GM13977 (cell line): ENCODE results near the gene NFATC2IP.

ENCODE experiments used
- DNase-seq: peaks from one replicate; pipeline ENCODE4 v3.0.0; 2012; ENCODE audit warnings: low spot score
- in situ Hi-C: fragments of 300-500 bp; cut with MboI; formaldehyde crosslinking; loops from one replicate; pipeline ENCODE4 v1.12.0; 2022; ENCODE audit warnings: low sequenced_read_pairs, low pct_unique_long_range_greater_than_20kb, mixed read lengths, inconsistent platforms; ENCODE audit not compliant: unreplicated experiment
- TF ChIP-seq, protein P1 (sequence below): IDR thresholded peaks from 2 replicates; pipeline ENCODE4 v1.5.1; 2012; ENCODE audit warnings: mild to moderate bottlenecking, control low read depth; ENCODE audit not compliant: insufficient read depth; ENCODE audit errors: extremely low read depth, missing control alignments

Gene NFATC2IP

DNA sequence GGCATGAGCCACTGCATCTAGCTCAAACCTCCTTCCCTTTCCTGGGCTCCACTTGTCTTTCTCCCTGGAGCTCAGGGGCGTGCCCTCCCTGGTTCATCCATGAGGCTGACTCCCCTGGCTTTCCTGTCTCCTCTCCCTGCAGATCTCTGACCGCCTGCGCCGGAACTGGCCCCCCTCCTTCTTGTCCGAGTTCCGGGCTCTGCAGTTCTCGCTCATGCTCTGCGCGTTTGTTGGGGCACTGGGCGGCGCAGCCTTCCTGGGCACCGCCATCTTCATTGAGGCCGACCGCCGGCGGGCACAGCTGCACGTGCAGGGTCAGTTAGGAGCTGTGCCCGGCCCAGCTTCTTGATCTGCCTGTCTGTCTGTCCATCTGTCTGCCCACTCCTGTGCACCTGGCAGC is 32.9 kb downstream of the NFATC2IP start:
- TF ChIP-seq, protein P1, sequence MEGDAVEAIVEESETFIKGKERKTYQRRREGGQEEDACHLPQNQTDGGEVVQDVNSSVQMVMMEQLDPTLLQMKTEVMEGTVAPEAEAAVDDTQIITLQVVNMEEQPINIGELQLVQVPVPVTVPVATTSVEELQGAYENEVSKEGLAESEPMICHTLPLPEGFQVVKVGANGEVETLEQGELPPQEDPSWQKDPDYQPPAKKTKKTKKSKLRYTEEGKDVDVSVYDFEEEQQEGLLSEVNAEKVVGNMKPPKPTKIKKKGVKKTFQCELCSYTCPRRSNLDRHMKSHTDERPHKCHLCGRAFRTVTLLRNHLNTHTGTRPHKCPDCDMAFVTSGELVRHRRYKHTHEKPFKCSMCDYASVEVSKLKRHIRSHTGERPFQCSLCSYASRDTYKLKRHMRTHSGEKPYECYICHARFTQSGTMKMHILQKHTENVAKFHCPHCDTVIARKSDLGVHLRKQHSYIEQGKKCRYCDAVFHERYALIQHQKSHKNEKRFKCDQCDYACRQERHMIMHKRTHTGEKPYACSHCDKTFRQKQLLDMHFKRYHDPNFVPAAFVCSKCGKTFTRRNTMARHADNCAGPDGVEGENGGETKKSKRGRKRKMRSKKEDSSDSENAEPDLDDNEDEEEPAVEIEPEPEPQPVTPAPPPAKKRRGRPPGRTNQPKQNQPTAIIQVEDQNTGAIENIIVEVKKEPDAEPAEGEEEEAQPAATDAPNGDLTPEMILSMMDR, result no peak
- no peak for DNase-seq

DNA sequence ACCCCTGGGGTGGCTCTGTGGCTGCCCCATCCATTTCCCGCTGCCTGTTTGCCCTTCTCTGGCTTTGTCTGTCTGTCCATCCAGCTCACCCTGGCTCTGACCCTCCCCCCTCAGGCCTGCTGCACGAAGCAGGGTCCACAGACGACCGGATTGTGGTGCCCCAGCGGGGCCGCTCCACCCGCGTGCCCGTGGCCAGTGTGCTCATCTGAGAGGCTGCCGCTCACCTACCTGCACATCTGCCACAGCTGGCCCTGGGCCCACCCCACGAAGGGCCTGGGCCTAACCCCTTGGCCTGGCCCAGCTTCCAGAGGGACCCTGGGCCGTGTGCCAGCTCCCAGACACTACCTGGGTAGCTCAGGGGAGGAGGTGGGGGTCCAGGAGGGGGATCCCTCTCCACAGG is 33.4 kb downstream of the NFATC2IP start:
- DNase-seq, result no peak
- TF ChIP-seq, protein P1, result no peak
- in situ Hi-C loops, result no loop called here

More for the DNA sequence above, 32.9 kb downstream of the NFATC2IP start:
- in situ Hi-C loops, result no loop called here

DNA sequence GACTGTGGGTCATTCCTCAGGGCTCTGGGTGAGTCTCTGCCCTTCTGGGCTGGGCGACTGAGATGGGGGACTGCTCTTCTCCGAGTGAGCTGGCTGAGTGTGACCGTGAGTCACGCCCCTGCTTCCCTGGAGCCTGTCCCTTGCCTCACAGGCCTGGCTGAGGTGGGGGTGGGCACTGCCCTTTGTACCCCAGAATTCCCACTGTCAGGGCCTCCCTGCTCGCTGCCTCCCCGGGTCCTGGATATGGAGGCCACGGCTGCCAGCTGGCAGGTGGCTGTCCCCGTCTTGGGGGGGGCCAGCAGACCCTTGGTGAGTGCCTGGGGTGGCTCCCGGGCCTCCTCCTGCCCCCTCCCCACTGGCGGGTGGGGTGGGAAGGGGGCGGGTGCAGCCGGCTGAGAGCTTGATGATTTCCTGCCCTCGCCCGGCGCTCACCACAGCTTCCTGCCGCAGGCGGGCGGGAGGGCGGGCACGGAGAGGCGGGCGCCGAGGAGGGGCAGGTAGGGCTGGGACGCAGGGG is 33.9 kb downstream of the NFATC2IP start, which contains the start of gene LAT:
TSS of gene LAT (plus strand) at position 434 of the 517 bp plus-strand sequence. CDS start 366 bp downstream, outside the sequence.
- peak; percentile 50 for DNase-seq
- TF ChIP-seq, protein P1, result no peak
- in situ Hi-C loops, result no loop called here

DNA sequence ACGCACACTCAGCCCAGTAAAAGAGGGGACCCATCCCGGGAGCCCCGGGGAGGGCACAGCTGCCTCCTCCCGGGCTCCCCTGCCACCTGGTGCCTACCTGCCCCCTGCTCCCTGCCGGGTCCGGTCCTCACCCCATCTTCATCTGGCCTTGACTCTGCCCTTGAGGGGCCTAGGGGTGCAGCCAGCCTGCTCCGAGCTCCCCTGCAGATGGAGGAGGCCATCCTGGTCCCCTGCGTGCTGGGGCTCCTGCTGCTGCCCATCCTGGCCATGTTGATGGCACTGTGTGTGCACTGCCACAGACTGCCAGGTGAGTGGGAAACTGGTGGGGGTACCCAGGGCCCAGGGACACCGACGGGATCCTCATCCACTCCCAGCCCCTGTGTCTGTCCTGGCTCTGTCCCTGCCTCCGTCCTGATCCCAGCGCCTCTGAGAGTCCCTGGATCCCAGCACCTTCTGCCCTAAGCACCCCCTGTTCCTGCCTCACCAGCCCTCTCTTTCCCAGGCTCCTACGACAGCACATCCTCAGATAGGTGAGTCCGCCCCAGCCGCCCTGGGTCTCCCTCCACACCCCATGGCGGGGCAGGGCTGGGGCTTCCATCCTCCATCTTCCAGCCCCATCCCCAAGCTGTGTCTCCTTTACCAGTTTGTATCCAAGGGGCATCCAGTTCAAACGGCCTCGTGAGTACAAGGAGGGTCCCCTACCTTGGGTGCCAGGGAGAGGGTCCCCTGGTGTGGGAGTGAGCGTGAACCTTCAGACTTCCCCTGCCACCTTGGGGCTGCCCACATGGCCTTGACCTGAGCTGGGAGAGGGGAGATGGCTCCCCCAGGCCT is 34.7 kb downstream of the NFATC2IP start:
- TF ChIP-seq, protein P1, result no peak
- no peak for DNase-seq
- in situ Hi-C loops, result no loop called here

DNA sequence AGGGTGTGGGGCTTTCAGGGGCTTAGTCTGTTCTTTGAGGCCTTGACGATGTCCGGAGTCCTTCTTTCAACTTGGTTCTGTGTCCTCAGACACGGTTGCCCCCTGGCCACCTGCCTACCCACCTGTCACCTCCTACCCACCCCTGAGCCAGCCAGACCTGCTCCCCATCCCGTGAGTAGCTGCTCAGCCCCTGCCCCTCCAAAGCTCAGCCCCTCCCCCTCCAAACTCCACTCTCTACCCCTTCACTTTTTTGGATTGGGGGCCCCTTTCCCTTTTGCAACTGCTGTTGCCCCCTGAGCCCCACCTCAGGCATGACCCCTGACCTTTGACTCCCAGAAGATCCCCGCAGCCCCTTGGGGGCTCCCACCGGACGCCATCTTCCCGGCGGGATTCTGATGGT is 35.3 kb downstream of the NFATC2IP start:
- DNase-seq, result no peak
- in situ Hi-C loops, result no loop called here
- TF ChIP-seq, protein P1, result no peak

DNA sequence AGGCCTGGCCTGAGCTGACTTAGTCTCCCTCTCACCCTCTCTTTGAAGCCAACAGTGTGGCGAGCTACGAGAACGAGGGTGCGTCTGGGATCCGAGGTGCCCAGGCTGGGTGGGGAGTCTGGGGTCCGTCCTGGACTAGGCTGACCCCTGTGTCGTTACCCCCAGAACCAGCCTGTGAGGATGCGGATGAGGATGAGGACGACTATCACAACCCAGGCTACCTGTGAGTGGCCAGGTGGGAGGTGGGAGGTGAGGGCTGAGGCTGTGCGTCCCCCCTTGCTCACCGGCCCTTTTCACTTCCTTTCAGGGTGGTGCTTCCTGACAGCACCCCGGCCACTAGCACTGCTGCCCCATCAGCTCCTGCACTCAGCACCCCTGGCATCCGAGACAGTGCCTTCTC is 35.8 kb downstream of the NFATC2IP start:
- TF ChIP-seq, protein P1, result no peak
- DNase-seq, result no peak
- in situ Hi-C loops, result no loop called here
